Right kidney (tissue), 1 donor: ENCODE measurements around the gene KRTAP2-4.
"Not testable (repeated sequence)": the region's sequence is repeated elsewhere in the genome, so short reads cannot be mapped to it uniquely, and the experiment has no call there.

Experiments
- DNase-seq: peaks from one replicate; pipeline ENCODE4 v3.0.0-alpha.2; 2016

KRTAP2-4 gene

DNA sequence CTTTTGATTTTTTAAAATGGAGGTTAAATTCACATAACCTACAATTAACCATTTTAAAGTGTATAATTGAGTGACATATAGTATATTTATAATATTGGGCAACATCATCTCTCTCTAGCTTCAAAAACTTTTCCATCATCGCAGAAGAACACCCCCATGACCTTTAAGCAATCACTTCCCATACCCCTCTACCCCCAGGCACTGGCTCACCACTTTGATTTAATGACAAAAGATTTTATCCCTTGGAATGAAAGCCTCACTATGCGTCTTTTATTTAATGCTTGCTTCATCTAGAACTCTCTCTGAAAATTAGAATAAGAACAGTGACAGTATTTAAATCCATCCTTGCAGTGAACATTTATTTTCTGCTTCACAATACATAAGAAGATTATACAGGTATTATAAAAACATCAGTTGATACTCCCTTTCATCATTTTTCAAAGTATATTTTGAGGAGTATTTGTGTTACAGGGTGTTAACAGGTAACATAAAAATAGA is 27.8 kb downstream of the KRTAP2-4 start:
- DNase-seq: no peak

DNA sequence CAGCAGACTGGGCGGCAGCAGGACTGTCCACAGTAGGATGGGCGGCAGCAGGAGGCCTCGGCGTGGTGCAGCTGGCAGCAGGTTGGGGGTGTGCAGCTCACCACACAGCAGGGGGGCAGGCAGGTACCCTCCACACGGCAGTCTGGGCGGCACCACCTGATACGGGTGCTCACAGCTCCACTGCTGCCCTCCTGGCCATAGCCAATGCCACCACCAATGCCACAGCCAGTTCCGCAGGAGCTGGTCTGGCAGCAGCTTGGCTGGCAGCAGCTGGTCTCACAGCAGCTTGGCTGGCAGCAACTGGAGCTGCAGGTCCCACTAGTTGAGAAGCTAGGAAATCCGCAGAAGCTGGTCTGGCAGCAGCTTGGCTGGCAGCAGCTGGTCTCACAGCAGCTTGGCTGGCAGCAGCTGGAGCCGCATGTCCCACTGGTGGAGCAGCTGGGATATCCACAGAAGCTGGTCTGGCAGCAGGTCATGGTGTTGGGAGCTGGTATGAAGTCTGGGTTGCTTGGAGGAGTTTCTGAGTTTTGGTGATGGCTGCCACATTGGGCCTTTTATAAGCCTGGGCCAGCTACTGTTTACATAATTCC is 31.2 kb downstream of the KRTAP2-4 start, which contains the start of gene KRTAP1-3:
KRTAP1-3 (minus strand) TSS at position 529 of the 590 bp plus-strand sequence; CDS start at position 476, 53 bp downstream.
- DNase-seq: not testable (repeated sequence)

GRCh38 chr17:41029633-41030245 is 35.9 kb downstream of the KRTAP2-4 start, which contains the start of gene KRTAP1-4:
KRTAP1-4 (minus strand) TSS chr17:41030195; CDS start chr17:41030078, 117 bp downstream.
- no peak for DNase-seq

- DNase-seq: no peak
Observed at GRCh38 chr17:41026715-41027471, 38.8 kb downstream of the KRTAP2-4 start, which contains the start of gene KRTAP1-5. KRTAP1-5 (minus strand) TSS chr17:41027208; CDS start chr17:41027155, 53 bp downstream.

GRCh38 chr17:41024697-41025096 is 41.0 kb downstream of the KRTAP2-4 start:
- DNase-seq: no peak

- no peak for DNase-seq
Observed at GRCh38 chr17:41020336-41020735, 45.3 kb downstream of the KRTAP2-4 start.

- no peak for DNase-seq
Observed at GRCh38 chr17:41019415-41019814, 46.3 kb downstream of the KRTAP2-4 start.

DNA sequence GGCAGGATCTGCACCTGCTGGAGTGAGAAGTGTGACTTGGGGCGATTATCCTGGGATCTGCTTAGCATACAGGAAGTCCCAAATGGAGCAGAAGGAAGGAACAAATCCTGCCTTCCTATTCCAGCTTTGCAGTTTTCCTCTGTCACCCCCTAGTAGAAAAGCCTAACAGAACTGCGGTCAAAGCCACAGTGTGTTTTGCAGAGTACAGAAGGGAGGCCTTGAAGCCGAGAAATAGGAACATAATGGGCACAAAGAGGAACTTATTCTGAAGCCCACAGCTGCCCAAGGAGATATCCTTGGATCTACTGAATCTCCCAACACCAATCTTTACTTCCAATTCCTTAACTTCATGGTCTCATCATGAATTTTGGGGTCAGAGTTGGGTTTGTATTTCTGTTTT is 47.1 kb downstream of the KRTAP2-4 start:
- no peak for DNase-seq

DNA sequence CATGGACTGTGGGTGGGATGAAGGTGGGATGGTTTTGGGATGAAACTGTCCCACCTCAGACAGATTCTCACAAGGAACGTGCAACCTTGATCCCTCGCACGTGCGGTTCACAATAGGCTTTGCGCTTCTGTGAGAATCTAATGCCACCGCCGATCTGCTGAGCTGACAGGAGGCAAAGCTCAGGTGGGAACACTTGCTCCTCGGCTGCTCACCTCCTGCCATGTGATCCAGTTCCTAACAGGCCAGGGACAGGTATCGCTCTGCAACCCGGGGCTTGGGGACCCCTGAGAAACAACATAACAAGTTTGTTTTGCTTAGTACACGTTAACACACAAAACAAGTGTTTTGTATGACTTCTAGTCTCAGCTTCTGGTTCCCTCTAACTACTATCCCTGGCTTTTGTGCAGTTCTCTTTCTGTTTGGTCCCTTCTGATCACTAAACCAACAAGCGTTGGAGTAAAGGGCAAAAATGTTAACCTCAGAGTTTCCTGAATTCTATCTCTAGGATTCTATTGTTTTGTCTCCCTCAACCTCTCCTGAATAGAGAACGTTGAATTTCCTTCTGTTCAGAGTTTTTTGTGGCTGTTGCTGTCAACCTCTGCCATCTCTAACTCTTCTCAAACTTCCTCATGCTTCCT is 49.0 kb downstream of the KRTAP2-4 start:
- DNase-seq: no peak

GRCh38 chr17:41015454-41015853 is 50.2 kb downstream of the KRTAP2-4 start:
- DNase-seq: no peak
